NCI-H69 (cell line): Measurements from ENCODE around the gene VPS11.

ENCODE experiments used
- DNase-seq: peaks from one replicate; lab custom pipeline; 2025; lab: John Stamatoyannopoulos, UW

The VPS11 gene

GRCh38 chr11:119081682-119082260, 14.2 kb downstream of the VPS11 start:
- no peak for DNase-seq

DNA sequence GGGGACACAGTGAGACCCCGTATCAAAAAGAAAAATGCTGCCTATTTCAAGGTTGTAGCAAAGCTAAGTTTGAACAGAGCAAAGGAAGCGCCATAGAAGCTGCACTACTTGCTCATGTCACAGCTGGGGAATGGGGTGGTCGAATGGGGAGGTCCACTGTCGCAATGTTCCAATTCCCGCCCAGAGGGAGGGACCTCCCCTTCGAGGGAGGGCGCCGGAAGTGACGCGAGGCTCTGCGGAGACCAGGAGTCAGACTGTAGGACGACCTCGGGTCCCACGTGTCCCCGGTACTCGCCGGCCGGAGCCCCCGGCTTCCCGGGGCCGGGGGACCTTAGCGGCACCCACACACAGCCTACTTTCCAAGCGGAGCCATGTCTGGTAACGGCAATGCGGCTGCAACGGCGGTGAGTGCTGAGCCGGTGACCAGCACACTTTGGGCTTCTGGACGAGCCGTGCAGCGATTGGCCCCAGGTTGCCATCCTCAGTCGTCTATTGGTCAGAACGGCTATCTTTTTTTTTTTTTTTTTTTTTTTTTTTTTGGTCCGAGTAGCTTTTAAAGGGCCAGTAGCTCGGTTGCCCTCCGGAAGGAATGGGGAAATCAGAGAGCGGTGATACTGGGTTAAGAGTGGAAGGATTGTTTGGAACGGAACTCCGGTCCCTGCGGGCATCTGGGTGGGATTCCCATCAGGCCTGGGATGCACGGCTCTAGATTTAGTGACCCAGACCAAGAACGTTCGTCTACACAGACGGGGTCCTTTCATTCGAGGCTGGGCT, 17.2 kb downstream of the VPS11 start, which contains the start of gene HMBS:
HMBS (plus strand) TSS at position 219 of the 774 bp plus-strand sequence; CDS start at position 372, 153 bp downstream.
- peak; percentile 97 for DNase-seq

GRCh38 chr11:119085437-119085847, 17.8 kb downstream of the VPS11 start:
- DNase-seq: no peak

GRCh38 chr11:119087123-119087522, 19.5 kb downstream of the VPS11 start:
- no peak for DNase-seq

DNA sequence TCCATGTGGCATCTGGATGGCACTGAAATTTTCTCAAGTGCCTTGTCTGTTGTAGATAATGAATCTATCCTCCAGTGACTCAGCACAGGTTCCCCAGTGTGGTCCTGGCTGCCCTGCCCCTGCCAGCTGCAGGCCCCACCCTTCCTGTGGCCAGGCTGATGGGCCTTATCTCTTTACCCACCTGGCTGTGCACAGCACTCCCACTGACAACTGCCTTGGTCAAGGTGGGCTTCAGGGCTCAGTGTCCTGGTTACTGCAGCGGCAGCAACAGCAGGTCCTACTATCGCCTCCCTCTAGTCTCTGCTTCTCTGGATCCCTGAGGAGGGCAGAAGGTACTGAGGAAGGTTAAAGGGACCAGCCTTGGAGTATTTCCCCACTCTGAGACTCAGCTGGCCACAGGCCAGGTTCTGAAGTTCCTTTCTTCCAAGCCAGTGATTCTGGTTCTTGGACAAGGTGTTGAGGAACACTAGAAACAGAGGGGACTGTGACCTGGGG, 20.2 kb downstream of the VPS11 start:
- peak; percentile 18 for DNase-seq

DNA sequence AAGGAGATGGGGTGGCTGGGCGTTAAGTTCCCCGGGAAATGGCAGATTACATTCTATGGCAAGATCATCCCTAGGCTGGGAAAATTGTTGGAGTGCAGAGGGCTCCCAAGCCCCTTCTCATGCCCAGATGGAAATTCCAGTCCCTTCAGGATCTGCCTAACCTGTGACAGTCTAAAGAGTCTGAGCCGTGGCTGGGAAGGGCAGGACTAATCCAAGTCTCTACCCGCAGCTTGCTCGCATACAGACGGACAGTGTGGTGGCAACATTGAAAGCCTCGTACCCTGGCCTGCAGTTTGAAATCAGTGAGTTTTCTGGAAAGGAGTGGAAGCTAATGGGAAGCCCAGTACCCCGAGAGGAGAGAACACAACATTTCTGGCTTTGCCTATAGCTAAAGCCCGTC, 20.8 kb downstream of the VPS11 start:
- no peak for DNase-seq

DNA sequence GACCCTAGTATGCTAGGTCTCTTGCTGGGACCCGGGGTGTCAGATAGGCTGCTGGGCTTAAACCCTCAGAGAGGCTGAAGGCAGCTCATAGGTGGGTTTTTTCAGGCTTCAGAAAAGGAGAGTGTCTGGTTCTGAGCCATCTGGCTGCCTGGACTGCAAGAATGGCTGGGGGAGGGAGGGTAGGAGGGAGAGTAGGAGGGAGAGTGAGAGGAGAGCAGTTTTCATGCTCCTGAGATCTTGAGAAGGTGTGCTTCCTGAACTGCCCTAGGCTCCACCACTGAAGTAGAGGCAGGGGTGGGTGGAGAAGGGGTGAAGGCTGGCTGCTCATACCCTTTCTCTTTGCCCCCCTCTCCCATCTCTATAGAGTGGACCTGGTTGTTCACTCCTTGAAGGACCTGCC, 21.7 kb downstream of the VPS11 start:
- DNase-seq: no peak

- DNase-seq: peak; percentile 42
These were observed 23.6 kb downstream of the VPS11 start for GRCh38 chr11:119091178-119091577.

- DNase-seq: peak; percentile 40
These were observed 24.6 kb downstream of the VPS11 start for GRCh38 chr11:119091966-119092879.

GRCh38 chr11:119092880-119093842, 25.5 kb downstream of the VPS11 start:
- peak; percentile 37 for DNase-seq

- peak; percentile 64 for DNase-seq
These were observed 26.6 kb downstream of the VPS11 start for GRCh38 chr11:119093942-119094815.

DNA sequence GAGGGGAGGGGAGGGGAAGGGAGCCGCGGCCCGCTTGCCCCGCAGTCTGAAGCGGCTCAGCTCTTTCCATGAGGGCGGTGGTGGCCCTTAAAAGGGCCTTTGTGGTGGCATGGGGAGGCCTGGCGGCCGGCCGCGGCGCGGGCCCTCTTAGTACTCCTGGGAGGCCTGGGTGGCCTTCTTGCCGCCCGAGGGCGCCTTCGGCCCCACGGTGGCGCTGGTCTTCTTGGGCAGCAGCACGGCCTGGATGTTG, 27.1 kb downstream of the VPS11 start:
- DNase-seq: no peak

- peak; percentile 100 for DNase-seq
These were observed 27.7 kb downstream of the VPS11 start for GRCh38 chr11:119095066-119095880.

- no peak for DNase-seq
These were observed 32.1 kb downstream of the VPS11 start for GRCh38 chr11:119099711-119100110.

DNA sequence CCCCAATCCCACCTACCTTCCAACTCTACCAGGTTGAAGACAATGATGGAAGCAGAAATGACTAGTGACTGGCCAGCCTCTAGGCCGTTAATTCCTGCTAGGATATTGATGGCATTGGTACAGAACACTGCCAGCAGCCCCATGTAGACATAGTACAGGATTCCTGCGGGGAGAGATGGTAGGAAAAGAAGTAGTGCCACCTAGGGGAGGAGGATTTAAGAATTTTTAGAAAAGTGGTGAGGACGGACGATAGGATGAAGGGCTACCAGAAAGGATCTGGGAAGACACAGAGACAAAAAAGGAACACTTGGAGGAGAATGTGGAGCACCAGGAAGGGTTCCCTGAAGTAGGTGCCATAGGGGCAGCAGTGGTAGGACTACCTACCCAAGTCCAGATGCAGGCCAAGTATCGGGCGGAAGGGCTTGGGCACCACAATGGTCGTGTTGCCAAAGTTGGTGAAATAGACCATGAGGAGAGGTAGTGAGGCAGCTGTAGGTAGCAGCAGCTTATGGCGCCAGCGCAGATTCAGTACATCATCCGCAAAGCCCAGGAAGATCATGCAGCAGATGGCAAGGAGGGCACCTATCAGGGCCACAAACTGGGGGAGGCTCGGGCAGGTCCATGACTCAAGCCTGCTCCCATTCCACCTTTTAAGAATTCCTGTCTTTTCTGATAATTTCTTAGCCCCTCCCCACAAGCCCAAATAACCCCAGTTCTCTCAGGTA, 32.8 kb downstream of the VPS11 start:
- DNase-seq: peak; percentile 69

DNA sequence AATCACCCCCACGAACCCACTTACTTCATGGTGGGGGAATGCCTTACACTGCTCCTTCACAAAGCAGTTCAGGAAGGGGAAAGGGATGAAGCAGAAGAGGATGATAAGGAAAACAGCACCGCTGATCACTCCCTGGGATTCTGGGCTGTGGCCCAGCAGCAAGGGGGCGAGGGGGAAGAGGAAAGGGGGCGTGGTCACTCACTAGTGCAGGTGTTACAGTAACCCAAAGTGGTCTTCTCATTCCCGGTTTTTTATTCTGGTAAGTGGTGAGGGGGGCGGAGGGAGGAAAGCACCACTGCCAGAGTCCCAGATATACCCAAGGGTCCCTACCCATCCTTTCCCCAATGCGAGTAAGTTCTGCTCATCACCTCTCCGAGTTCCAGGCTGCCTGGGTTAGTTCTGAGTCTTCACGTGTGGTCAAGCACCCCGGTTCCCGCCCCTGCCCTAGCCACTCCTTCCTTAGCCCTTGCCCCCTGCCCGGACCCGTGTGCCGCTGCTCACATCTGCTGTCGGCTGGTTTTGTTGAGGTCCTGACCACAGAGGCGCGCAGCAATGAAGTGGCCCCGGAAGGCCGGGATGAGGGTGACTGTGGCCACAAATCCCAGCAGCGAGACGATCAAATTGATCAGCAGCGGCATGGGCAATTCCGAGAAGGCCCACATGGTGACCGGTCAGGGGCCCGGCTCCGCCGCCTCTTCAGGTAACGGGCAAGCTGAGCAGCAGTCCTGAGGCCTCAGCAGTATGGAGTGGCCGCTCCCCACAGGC, 33.6 kb downstream of the VPS11 start:
- peak; percentile 49 for DNase-seq

- peak; percentile 99 for DNase-seq
These were observed 34.3 kb downstream of the VPS11 start, which contains the start of gene DPAGT1 for GRCh38 chr11:119101759-119102423. DPAGT1 (minus strand) TSS chr11:119101853; CDS start chr11:119101655, 198 bp downstream.
